Fibroblast of lung (primary cell): ENCODE results near the gene LINC00237.

ENCODE experiments used
- CTCF ChIP-seq, 2 donors: IDR thresholded peaks in 1 of 2; conservative IDR thresholded peaks in 1 of 2; 1 replicate in 1 of 2; 2 replicates in 1 of 2; pipeline ENCODE4 v1.5.1; 2011 to 2012; ENCODE audit warnings: low read length in 2 of 2, control low read depth in 1 of 2, inconsistent platforms in 1 of 2, low read depth in 1 of 2, mild to moderate bottlenecking in 1 of 2
- EZH2 ChIP-seq: IDR thresholded peaks from 2 replicates; pipeline ENCODE4 v1.5.1; 2012; ENCODE audit warnings: low read length, control low read depth, mild to moderate bottlenecking; ENCODE audit errors: missing control alignments

- TF ChIP-seq CTCF (conservative IDR thresholded peaks at IDR 0.05 in 1 of 2, IDR thresholded peaks at IDR 0.05 in 1 of 2; ENCODE audit: low read depth in 1 of 2, low read length in 2 of 2) (no peak), EZH2 (no peak)
Observed at GRCh38 chr20:21136015-21136732, 30.0 kb upstream of the LINC00237 start.
